ENCODE measurements around the gene ZC3H6. TPM values are rescaled to one million over a fixed set of nuclear protein-coding genes. Genes with fewer than 3 reads are reported as not detected.
"Not testable (repeated sequence)": the region's sequence is repeated elsewhere in the genome, so short reads cannot be mapped to it uniquely, and the experiment has no call there.

The ZC3H6 gene
- total RNA-seq, 2 experiments from 2014 or later = 14.0 to 14.8 TPM

GRCh38 chr2:112352292-112352691, 76.9 kb downstream of the ZC3H6 start:
- DNase-seq; CTCF ChIA-PET; H3K9me3 Mint-ChIP-seq; H3K27ac Mint-ChIP-seq; H3K36me3 Mint-ChIP-seq (ENCODE audit: low read depth); H3K4me3 Mint-ChIP-seq; H3K4me1 Mint-ChIP-seq; POLR2A ChIA-PET; H3K27me3 Mint-ChIP-seq: not testable (repeated sequence)

- H3K27me3 Mint-ChIP-seq; H3K27ac Mint-ChIP-seq; H3K9me3 Mint-ChIP-seq; H3K36me3 Mint-ChIP-seq (ENCODE audit: low read depth); H3K4me1 Mint-ChIP-seq; POLR2A ChIA-PET; H3K4me3 Mint-ChIP-seq; DNase-seq; CTCF ChIA-PET: not testable (repeated sequence)
Observed at GRCh38 chr2:112352809-112353603, 77.6 kb downstream of the ZC3H6 start.

DNA sequence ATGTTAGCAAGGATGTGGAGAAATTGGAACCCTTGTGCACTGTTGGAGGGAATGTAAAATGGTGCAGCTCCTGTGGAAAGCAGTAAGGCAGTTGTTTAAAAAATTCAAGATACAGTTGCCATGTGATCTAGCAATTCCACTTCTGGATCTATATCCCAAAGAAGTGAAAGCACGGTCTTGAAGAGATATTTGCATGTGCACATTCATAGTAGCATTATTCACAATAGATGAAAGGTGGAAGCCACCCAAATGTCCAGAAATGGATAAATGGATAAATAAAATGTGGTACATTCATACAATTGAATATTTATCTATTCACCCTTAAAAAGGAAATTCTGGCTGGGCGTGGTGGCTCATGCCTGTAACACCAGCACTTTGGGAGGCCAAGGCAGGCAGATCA, 78.9 kb downstream of the ZC3H6 start:
- H3K9me3 Mint-ChIP-seq; H3K36me3 Mint-ChIP-seq (ENCODE audit: low read depth); H3K4me3 Mint-ChIP-seq; H3K4me1 Mint-ChIP-seq; CTCF ChIA-PET; H3K27ac Mint-ChIP-seq; DNase-seq; POLR2A ChIA-PET; H3K27me3 Mint-ChIP-seq: not testable (repeated sequence)

DNA sequence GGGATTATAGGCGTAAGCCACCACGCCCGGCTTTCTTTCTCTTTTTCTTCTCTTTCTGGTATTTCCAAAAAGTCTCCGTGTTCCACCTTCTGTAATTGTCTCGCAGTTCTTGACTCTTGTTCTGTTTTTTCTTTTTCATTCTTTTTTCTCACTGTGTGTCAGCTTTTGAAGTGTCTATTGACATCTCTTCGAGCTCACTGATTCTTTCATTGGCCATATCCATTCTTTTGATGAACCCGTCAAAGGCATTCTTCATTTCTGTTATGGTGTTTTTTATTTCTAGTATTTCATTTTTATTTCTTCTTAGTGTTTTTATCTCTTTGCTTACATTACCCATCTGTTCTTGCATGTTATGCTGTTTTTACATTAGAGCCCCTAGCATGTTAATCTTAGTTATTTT, 84.7 kb downstream of the ZC3H6 start:
- DNase-seq, H3K4me3 Mint-ChIP-seq: not testable (repeated sequence)

More for the DNA sequence above, 84.7 kb downstream of the ZC3H6 start:
- H3K27ac Mint-ChIP-seq; H3K36me3 Mint-ChIP-seq (ENCODE audit: low read depth); POLR2A ChIA-PET; H3K9me3 Mint-ChIP-seq; CTCF ChIA-PET; H3K27me3 Mint-ChIP-seq; H3K4me1 Mint-ChIP-seq: not testable (repeated sequence)

Other genes starting within 250 kb of the ZC3H6 start
- 10 to 100 TPM; 20.1 to 22.7 TPM for gene TMEM87B, start 220.3 kb upstream of the ZC3H6 start, total RNA-seq
- gene FBLN7, start 137.2 kb upstream of the ZC3H6 start, total RNA-seq = 1 to 10 TPM; 7.9 to 8.3 TPM
- 10 to 100 TPM; 18.0 to 19.3 TPM for gene ZC3H8, start 20.6 kb upstream of the ZC3H6 start, total RNA-seq
- 1 to 10 TPM; 4.1 to 4.2 TPM for gene RGPD8, start 158.0 kb downstream of the ZC3H6 start, total RNA-seq
- 10 to 100 TPM; 38.5 to 38.6 TPM for gene TTL, start 206.6 kb downstream of the ZC3H6 start, total RNA-seq

Data from activated CD4-positive, alpha-beta T cell treated with anti-CD3 and anti-CD28 coated beads, Interleukin-2, amount 10 ng/mL, durations not matched to agents 7 days and 5 days (primary cell).